Erythroblast (primary cell): ENCODE measurements around the gene C2CD4C.
"Not testable (repeated sequence)": the region's sequence is repeated elsewhere in the genome, so short reads cannot be mapped to it uniquely, and the experiment has no call there.

Source experiments
- DNase-seq, 2 experiments: peaks; one replicate each; lab custom pipeline; 2025; lab: John Stamatoyannopoulos, UW
- GATA1 ChIP-seq: IDR thresholded peaks from 2 replicates; pipeline ENCODE4 v1.6.1; 2011; ENCODE audit warnings: low read depth, mild to moderate bottlenecking, control low read depth, low read length, moderate library complexity
- POLR2A ChIP-seq: IDR thresholded peaks from 2 replicates; pipeline ENCODE4 v1.6.1; 2011; ENCODE audit warnings: mild to moderate bottlenecking, low read length

Gene C2CD4C

GRCh38 chr19:434152-434960, 25.4 kb upstream of the C2CD4C start:
- no peak for TF ChIP-seq POLR2A
- TF ChIP-seq GATA1 = no peak
- DNase-seq = no peak

GRCh38 chr19:430701-431100, 21.8 kb upstream of the C2CD4C start:
- TF ChIP-seq POLR2A = no peak
- TF ChIP-seq GATA1 = no peak
- no peak for DNase-seq

- no peak for DNase-seq
- TF ChIP-seq POLR2A (no peak), GATA1 (no peak)
These were observed 19.2 kb upstream of the C2CD4C start for GRCh38 chr19:428149-428548.

GRCh38 chr19:427675-428074, 18.7 kb upstream of the C2CD4C start:
- DNase-seq = not testable (repeated sequence)

GRCh38 chr19:426725-427445, 17.9 kb upstream of the C2CD4C start:
- DNase-seq = no peak
- TF ChIP-seq GATA1 (no peak), POLR2A (no peak)

- no peak for DNase-seq
- TF ChIP-seq GATA1 (no peak), POLR2A (no peak)
These were observed 16.1 kb upstream of the C2CD4C start for GRCh38 chr19:425056-425455.

- DNase-seq = no peak
- TF ChIP-seq GATA1 (no peak), POLR2A (no peak)
These were observed 15.6 kb upstream of the C2CD4C start for GRCh38 chr19:424546-424945.

- TF ChIP-seq GATA1 (no peak), POLR2A (no peak)
- no peak for DNase-seq
These were observed 14.9 kb upstream of the C2CD4C start for GRCh38 chr19:423691-424466.

GRCh38 chr19:422917-423226, 13.9 kb upstream of the C2CD4C start:
- not testable (repeated sequence) for DNase-seq

- no peak for DNase-seq
- no peak for TF ChIP-seq POLR2A
- TF ChIP-seq GATA1 = no peak
These were observed 13.4 kb upstream of the C2CD4C start for GRCh38 chr19:422213-422916.

- TF ChIP-seq POLR2A (no peak), GATA1 (no peak)
- no peak for DNase-seq
These were observed 11.0 kb upstream of the C2CD4C start for GRCh38 chr19:419721-420515.

GRCh38 chr19:418761-419671, 10.1 kb upstream of the C2CD4C start:
- no peak for DNase-seq
- TF ChIP-seq POLR2A (no peak), GATA1 (no peak)
